GM12873 (cell line): ENCODE data around the gene INSL3.
A peak's percentile ranks its signal among the peaks of the same experiment; 100 is the strongest.

ENCODE experiments used
- CTCF ChIP-seq: IDR thresholded peaks from 2 replicates; pipeline ENCODE4 v1.5.1; 2012; ENCODE audit warnings: low read depth, mild to moderate bottlenecking, moderate library complexity, low read length, control low read depth; ENCODE audit not compliant: insufficient read depth; ENCODE audit errors: missing control alignments

Gene INSL3

GRCh38 chr19:17863520-17864182 lies 42.3 kb upstream of the INSL3 start:
- no peak for TF ChIP-seq CTCF

DNA sequence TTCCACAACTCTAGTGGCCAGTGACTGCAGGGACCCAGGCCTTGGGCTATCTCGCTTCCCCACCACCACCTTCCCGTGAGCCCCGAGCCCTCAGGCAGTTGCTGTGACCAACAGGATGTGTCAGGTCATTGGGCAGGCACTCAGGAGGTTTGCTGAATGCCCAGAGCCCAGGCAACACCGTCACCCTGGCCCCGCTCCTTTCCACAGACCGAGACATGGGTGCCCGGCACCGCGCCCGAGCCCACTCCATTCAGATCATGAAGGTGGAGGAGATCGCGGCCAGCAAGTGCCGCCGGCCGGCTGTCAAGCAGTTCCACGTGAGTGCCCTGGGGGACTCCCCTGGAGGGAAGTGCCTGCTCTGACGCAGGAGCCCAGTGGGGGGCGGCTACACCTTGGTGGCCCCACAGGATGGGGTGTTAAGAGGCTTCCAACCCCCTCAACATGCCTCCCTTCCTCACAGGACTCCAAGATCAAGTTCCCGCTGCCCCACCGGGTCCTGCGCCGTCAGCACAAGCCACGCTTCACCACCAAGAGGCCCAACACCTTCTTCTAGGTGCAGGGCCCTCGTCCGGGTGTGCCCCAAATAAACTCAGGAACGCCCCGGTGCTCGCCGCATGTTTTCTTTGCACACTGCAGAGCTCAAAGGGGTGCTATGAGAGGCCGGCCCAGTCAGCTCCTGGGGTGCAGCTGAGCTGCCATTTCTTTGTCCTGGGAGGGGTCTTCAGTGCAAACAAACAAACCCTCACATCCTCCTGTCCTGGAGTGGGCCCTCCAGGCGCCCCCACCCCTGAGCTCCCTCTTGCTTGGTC lies 41.6 kb upstream of the INSL3 start:
- TF ChIP-seq CTCF: peak; percentile 2

DNA sequence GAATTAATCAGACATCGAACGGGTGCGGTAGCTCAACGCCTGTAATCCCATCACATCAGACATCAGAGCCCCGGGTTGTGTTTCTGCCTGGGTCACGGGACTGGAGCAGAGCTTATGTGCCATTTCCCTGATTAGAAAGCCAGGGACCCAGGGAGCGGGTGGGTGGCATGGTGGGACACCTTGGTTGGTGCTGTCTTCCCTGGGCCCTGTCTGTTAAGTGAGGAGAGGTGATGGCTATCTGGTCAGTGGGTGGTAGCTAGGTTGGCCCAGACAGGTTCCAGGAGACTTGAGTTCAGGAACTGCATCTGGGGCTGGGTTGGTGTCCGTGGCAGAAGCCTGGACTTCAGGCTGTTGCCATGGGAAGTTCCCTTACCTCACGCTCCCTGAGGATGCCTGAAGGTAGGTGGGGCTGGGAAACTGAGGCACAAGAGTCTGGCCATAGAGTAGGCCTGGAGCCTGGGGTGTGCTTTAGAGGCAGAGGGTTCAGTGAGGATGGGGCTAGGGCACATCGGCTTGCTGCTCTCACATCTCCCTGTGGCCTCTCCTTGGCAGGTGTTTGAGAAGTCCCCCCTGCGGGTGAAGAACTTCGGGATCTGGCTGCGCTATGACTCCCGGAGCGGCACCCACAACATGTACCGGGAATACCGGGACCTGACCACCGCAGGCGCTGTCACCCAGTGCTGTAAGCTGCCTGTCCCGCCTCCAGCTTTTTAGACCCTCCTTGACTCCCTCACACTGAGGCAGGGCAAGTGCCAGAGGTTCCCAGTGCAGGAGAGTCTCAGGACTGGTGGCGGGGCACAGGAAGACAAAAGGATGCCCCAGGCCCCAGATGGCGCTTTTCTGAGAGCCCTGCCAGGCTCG lies 40.5 kb upstream of the INSL3 start:
- TF ChIP-seq CTCF: no peak

DNA sequence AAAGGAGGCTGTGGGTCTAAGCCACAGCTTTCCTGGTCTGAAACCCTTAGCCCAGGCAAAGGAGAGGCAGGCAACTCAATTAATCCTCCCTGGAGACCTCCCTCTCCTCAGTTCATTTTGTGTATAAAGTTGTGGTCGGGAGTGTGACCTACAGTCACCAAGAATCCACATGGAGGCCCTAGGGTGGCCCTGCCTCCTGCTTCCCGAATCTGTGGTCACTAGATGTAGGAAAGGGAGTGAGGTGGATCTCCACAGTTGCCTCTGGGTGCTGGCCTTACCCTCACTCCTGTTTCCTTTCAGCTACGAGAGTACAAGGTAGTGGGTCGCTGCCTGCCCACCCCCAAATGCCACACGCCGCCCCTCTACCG lies 39.7 kb upstream of the INSL3 start:
- no peak for TF ChIP-seq CTCF

GRCh38 chr19:17860331-17860992 lies 39.1 kb upstream of the INSL3 start:
- no peak for TF ChIP-seq CTCF

GRCh38 chr19:17859533-17860330 lies 38.4 kb upstream of the INSL3 start, which contains the start of gene RPL18A:
Gene RPL18A (plus strand): TSS chr19:17859910. CDS start chr19:17859957, 47 bp downstream.
- TF ChIP-seq CTCF: peak; percentile 96
